ENCODE measurements around the gene TAAR6.

DNA sequence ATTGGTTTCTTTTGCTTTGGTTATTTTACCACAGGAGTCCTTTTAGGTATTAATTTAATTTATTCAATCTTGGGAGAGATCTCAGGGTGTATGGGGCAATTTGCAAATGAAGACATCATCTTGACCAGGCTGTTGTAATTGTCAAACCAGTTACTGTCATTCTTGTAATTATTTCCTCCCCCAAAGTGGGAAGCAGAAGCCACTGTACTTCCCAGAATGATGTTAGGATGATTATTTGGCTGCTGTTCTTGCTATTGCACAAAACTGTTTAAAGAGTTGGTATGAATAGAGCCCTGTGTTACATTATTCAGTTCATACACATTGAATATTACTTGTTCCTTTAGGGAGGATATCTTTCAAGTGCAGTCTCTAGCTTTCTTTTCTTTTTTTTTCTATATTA, 1.7 kb downstream of the TAAR6 start:
- no peak for TF ChIP-seq POLR2A (IDR thresholded peaks at IDR 0.05)
- TF ChIP-seq, protein P1, sequence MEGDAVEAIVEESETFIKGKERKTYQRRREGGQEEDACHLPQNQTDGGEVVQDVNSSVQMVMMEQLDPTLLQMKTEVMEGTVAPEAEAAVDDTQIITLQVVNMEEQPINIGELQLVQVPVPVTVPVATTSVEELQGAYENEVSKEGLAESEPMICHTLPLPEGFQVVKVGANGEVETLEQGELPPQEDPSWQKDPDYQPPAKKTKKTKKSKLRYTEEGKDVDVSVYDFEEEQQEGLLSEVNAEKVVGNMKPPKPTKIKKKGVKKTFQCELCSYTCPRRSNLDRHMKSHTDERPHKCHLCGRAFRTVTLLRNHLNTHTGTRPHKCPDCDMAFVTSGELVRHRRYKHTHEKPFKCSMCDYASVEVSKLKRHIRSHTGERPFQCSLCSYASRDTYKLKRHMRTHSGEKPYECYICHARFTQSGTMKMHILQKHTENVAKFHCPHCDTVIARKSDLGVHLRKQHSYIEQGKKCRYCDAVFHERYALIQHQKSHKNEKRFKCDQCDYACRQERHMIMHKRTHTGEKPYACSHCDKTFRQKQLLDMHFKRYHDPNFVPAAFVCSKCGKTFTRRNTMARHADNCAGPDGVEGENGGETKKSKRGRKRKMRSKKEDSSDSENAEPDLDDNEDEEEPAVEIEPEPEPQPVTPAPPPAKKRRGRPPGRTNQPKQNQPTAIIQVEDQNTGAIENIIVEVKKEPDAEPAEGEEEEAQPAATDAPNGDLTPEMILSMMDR (IDR thresholded peaks at IDR 0.05): no peak
